DOHH2 (cell line): Measurements from ENCODE around the gene ALG1.

Source experiments
- H3F3A ChIP-seq: fragments of 200-600 bp; sonication (generic), shearing (Covaris generic); 2 replicates; pipeline ENCODE4 v1.6.0; 2016; ENCODE audit warnings: antibody characterized with exemption, mild to moderate bottlenecking; ENCODE audit not compliant: control insufficient read depth, insufficient read depth
- H3K27ac ChIP-seq: fragments of 200-600 bp; sonication (generic); 2 replicates; pipeline ENCODE4 v1.5.1; 2014; ENCODE audit warnings: low read depth, mild to moderate bottlenecking, low read length, moderate library complexity
- H3K27me3 ChIP-seq: fragments of 200-600 bp; sonication (generic); 2 replicates; pipeline ENCODE4 v1.6.1; 2014; ENCODE audit warnings: mild to moderate bottlenecking, low read length, mixed read lengths; ENCODE audit not compliant: control insufficient read depth
- H3K36me3 ChIP-seq: fragments of 200-600 bp; sonication (generic); 2 replicates; pipeline ENCODE4 v1.6.1; 2014; ENCODE audit warnings: mild to moderate bottlenecking, low read length, moderate library complexity, mixed read lengths; ENCODE audit not compliant: control insufficient read depth
- H3K4me1 ChIP-seq: fragments of 200-600 bp; sonication (generic); 2 replicates; pipeline ENCODE4 v1.6.1; 2014; ENCODE audit warnings: mild to moderate bottlenecking, low read length, mixed read lengths; ENCODE audit not compliant: control insufficient read depth
- H3K4me2 ChIP-seq: fragments of 200-600 bp; sonication (generic); 2 replicates; pipeline ENCODE4 v1.6.0; 2014; ENCODE audit warnings: mild to moderate bottlenecking, low read length, moderate library complexity
- H3K4me3 ChIP-seq: fragments of 200-600 bp; sonication (generic); 2 replicates; pipeline ENCODE4 v1.5.1; 2014; ENCODE audit warnings: mild to moderate bottlenecking, low read length, mixed read lengths
- H3K79me2 ChIP-seq: fragments of 200-600 bp; sonication (generic); 2 replicates; pipeline ENCODE4 v1.6.1; 2014; ENCODE audit warnings: mild to moderate bottlenecking, low read length, mixed read lengths; ENCODE audit not compliant: control insufficient read depth
- H3K9me2 ChIP-seq: fragments of 200-600 bp; sonication (generic); replicated peaks from 2 replicates; pipeline ENCODE4 v1.6.1; 2014; ENCODE audit warnings: mild to moderate bottlenecking, low read length, mixed read lengths; ENCODE audit not compliant: control insufficient read depth
- H3K9me3 ChIP-seq: fragments of 200-600 bp; sonication (generic); 2 replicates; pipeline ENCODE4 v1.6.1; 2014; ENCODE audit warnings: antibody characterized with exemption, low read length, mixed read lengths; ENCODE audit not compliant: control insufficient read depth, insufficient read depth
- H4K20me1 ChIP-seq: fragments of 200-600 bp; sonication (generic); 2 replicates; pipeline ENCODE4 v1.6.0; 2014; ENCODE audit warnings: low read depth, mild to moderate bottlenecking, antibody characterized with exemption, low read length, moderate library complexity; ENCODE audit not compliant: control insufficient read depth, insufficient read depth
- CTCF ChIP-seq: fragments of 200-600 bp; sonication (generic); IDR thresholded peaks from one replicate; pipeline ENCODE4 v1.5.1; 2014; ENCODE audit warnings: antibody characterized with exemption, mild to moderate bottlenecking, low read depth, low read length; ENCODE audit not compliant: poor library complexity, severe bottlenecking
- EZH2phosphoT487 ChIP-seq: fragments of 200-600 bp; sonication (generic); IDR thresholded peaks from 2 replicates; pipeline ENCODE4 v1.6.1; 2017; ENCODE audit warnings: borderline replicate concordance, mild to moderate bottlenecking, antibody characterized with exemption, low read length, moderate library complexity, mixed read lengths

The ALG1 gene

GRCh38 chr16:5070431-5071186, 1.0 kb upstream of the ALG1 start:
- H4K20me1 ChIP-seq = no peaks in the 10 kb centered on the region
- H3K36me3 ChIP-seq = peaks cover 17% of the 10 kb centered on the region
- H3K79me2 ChIP-seq = peaks cover 36% of the 10 kb centered on the region
- no peak overlapping the region for H3K27ac ChIP-seq
- H3K4me2 ChIP-seq = peak overlapping the region; percentile 71
- 0 out of 2 replicates have a peak, but pooled peaks cover 5% of the 10 kb centered on the region for H3K27me3 ChIP-seq
- H3K4me1 ChIP-seq = peaks cover 20% of the 10 kb centered on the region
- H3K9me3 ChIP-seq = no peaks in the 10 kb centered on the region
- no peaks in the 10 kb centered on the region for H3K9me2 ChIP-seq
- TF ChIP-seq EZH2phosphoT487 = no peak
- no peak for TF ChIP-seq CTCF
- H3F3A ChIP-seq = no peaks in the 10 kb centered on the region
- no peak overlapping the region for H3K4me3 ChIP-seq

GRCh38 chr16:5071341-5071680, 332 bp upstream of the ALG1 start:
- H3F3A ChIP-seq = no peaks in the 10 kb centered on the region
- TF ChIP-seq CTCF (no peak), EZH2phosphoT487 (no peak)
- peaks cover 36% of the 10 kb centered on the region for H3K79me2 ChIP-seq
- H4K20me1 ChIP-seq = no peaks in the 10 kb centered on the region
- no peaks in the 10 kb centered on the region for H3K9me2 ChIP-seq
- H3K9me3 ChIP-seq = no peaks in the 10 kb centered on the region
- peaks cover 20% of the 10 kb centered on the region for H3K4me1 ChIP-seq
- peak overlapping the region; percentile 71 for H3K4me2 ChIP-seq
- 0 out of 2 replicates have a peak, but pooled peaks cover 5% of the 10 kb centered on the region for H3K27me3 ChIP-seq
- peaks cover 23% of the 10 kb centered on the region for H3K36me3 ChIP-seq
- peak overlapping the region; percentile 49 for H3K27ac ChIP-seq
- H3K4me3 ChIP-seq = peak overlapping the region; percentile 73

- no peaks in the 10 kb centered on the region for H4K20me1 ChIP-seq
- peaks cover 20% of the 10 kb centered on the region for H3K4me1 ChIP-seq
- H3K36me3 ChIP-seq = peaks cover 29% of the 10 kb centered on the region
- H3K27ac ChIP-seq = peak overlapping the region; percentile 49
- H3K9me3 ChIP-seq = no peaks in the 10 kb centered on the region
- peak overlapping the region; percentile 73 for H3K4me3 ChIP-seq
- no peaks in the 10 kb centered on the region for H3F3A ChIP-seq
- H3K79me2 ChIP-seq = peaks cover 36% of the 10 kb centered on the region
- no peak for TF ChIP-seq CTCF
- TF ChIP-seq EZH2phosphoT487 = no peak
- peak overlapping the region; percentile 71 for H3K4me2 ChIP-seq
- 0 out of 2 replicates have a peak, but pooled peaks cover 5% of the 10 kb centered on the region for H3K27me3 ChIP-seq
- H3K9me2 ChIP-seq = no peaks in the 10 kb centered on the region
Measured at GRCh38 chr16:5072334-5073278, 963 bp downstream of the ALG1 start.
